Motor neuron (in vitro differentiated cells): ENCODE results near the gene XKR7. TPM values are rescaled to one million over a fixed set of nuclear protein-coding genes. Genes with fewer than 3 reads are reported as not detected.
"Not testable (repeated sequence)": the region's sequence is repeated elsewhere in the genome, so short reads cannot be mapped to it uniquely, and the experiment has no call there.

ENCODE experiments used
- ATAC-seq, 8 experiments: fragments of 200-7000 bp; cut with Tn5 transposase; replicated peaks in 6 of 8; 2 replicates each; pipeline ENCODE4 v1.8.0; 2021; ENCODE audit warnings: mild to moderate bottlenecking in 8 of 8, moderate library complexity in 8 of 8
- H3K27ac ChIP-seq, 2 donors: fragments of 250-450 bp; sonication (Bioruptor Pico); 2 replicates each; pipeline ENCODE4 v1.9.0; 2021; ENCODE audit warnings: antibody characterized with exemption in 2 of 2, mild to moderate bottlenecking in 2 of 2, moderate library complexity in 1 of 2
- H3K4me1 ChIP-seq, 2 donors: fragments of 250-450 bp; sonication (Bioruptor Pico); replicated peaks in 1 of 2; 2 replicates each; pipeline ENCODE4 v1.6.1; 2021; ENCODE audit warnings: antibody characterized with exemption in 2 of 2, mild to moderate bottlenecking in 2 of 2, moderate library complexity in 1 of 2
- H3K4me3 ChIP-seq, 5 donors: fragments of 250-450 bp; sonication (Bioruptor Pico); 2 replicates each; pipeline ENCODE4 v1.9.0; 2021; ENCODE audit warnings: antibody characterized with exemption in 5 of 5, mild to moderate bottlenecking in 5 of 5, moderate library complexity in 4 of 5
- WGBS, 10 experiments: fragments of 450-650 bp; shearing (Covaris generic); methylation state at CpG; one replicate each; pipeline ENCODE4 v1.0.0; 2022; 5-methylcytosine and 5-hydroxymethylcytosine counted together
- in situ Hi-C, 9 experiments: fragments of 400-800 bp; cut with MboI; loops; one replicate each; pipeline ENCODE4 v1.15.0; 2021; ENCODE audit warnings: low sequenced_read_pairs in 9 of 9, low pct_unique_long_range_greater_than_20kb in 2 of 9; ENCODE audit not compliant: unreplicated experiment in 9 of 9
- total RNA-seq, 8 experiments: library from RNA; unstranded; fragments of 300-600 nt; gene quantifications; 2 replicates each; pipeline versions ENCODE4 v1.2.3 to v1.2.4, GENCODE V29; 2022

XKR7 gene
- total RNA-seq, 8 experiments from 2014 or later, result 0.13 to 35.6 (median 9.1) TPM

DNA sequence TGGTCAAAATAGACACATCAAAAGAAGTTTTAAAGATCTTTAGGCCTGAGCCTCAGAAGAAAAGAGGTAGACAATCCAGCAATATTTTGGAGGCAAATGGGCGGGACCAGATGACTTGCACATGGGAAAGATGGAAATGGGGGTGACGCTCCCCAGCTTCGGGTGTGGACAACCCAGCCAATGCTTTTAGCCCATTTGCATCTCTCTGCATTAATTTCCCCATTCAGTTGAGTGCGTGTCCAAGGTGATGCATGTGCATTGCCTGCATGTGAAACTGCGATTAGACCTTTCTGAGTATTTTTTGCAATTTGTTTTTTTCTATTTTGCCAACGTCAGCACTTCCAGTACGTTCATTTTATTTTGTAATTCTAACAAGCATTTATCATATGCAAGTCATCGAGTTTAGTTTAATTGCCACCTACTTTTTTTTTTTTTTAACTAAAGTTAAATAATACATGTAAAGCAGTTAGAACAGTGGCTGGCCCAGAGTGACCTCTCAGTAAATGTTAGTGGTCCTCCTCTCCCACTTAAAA lies 40.3 kb upstream of the XKR7 start:
- in situ Hi-C loops, result no loop called here
- no peak overlapping the region for H3K4me3 ChIP-seq
- ATAC-seq, result peak in 3 of 8 experiments; percentile 77 to 88 (median 78)
- no peak overlapping the region for H3K27ac ChIP-seq
- 0 to 90% (median 74%) methylated on average over 6 to 8 of the region's 8 CpGs for WGBS, 10 experiments
- no peaks in the 10 kb centered on the region for H3K4me1 ChIP-seq

DNA sequence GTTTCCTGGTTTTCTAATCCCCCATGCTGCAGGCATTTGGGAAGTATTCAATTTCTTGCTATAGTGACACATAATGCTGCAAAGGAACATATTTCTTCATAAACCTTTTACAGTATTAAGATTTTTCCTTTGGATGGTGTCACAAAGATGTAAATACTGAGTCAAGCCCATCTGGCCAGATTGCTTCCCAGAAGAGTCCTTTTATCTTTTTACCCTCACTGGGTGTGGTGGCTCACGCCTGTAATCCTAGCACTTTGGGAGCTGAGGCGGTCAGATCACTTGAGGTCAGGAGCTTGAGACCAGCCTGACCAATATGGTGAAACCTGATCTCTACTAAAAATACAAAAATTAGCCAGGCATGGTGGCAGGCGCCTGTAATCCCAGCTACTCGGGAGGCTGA lies 38.3 kb upstream of the XKR7 start:
- H3K4me1 ChIP-seq, H3K27ac ChIP-seq, H3K4me3 ChIP-seq, in situ Hi-C loops: not testable (repeated sequence)
- ATAC-seq, result peak in 3 of 8 experiments; percentile 69 to 79 (median 76)
- WGBS, 10 experiments, result 20 to 93% (median 80%) methylated on average over 1 to 3 of the region's 4 CpGs; no CpG with 5 or more reads in 5 of the 10 experiments

DNA sequence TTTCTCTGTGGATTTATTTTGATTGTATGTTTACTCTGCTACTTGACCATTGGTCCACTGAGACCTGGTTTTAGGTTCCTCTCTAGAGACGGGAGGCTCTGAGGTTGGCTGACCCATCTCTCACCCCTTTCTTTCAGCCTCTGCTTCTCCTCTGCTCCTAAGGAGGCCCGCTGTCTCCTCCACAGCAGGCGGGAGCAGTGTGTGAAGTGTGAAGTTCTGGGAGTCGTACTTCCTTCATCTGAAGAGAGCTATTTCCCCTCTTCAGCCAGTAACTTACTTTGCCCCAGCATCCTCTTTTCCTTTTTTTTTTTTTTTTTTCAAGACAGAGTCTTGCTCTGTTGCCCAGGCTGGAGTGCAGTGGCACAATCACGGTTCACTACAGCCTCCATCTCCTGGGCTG lies 37.2 kb upstream of the XKR7 start:
- H3K27ac ChIP-seq, result no peak overlapping the region
- H3K4me1 ChIP-seq, result no peaks in the 10 kb centered on the region
- 10 to 79% (median 57%) methylated on average over 1 to 5 of the region's 5 CpGs for WGBS, 10 experiments
- no peak overlapping the region for H3K4me3 ChIP-seq
- no peak for ATAC-seq
- in situ Hi-C loops, result no loop called here

DNA sequence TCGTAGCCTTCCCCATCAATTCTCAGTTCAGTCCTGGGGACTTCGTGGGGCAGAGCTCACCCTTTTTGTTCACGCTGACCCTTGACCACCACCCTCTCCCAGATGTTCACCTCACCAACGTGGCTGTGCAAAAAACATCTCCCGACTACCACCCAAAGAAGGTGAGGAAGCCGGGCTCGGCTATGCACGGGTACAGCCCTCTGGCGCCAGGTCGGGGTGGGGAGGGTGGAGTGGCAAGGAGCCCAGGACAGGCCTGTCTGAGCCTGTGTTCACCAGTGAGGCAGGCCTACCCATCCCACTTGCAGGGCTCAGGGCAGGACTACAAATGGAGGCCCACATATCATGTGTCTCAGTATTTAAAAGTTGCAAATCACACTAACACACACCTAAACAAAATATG lies 34.3 kb upstream of the XKR7 start:
- in situ Hi-C loops, result no loop called here
- ATAC-seq, result no peak
- Histone ChIP-seq H3K27ac (no peak overlapping the region), H3K4me3 (no peak overlapping the region), H3K4me1 (no peaks in the 10 kb centered on the region)
- WGBS, 10 experiments, result 38 to 100% (median 85%) methylated on average over 1 to 8 of the region's 10 CpGs; no CpG with 5 or more reads in 2 of the 10 experiments

DNA sequence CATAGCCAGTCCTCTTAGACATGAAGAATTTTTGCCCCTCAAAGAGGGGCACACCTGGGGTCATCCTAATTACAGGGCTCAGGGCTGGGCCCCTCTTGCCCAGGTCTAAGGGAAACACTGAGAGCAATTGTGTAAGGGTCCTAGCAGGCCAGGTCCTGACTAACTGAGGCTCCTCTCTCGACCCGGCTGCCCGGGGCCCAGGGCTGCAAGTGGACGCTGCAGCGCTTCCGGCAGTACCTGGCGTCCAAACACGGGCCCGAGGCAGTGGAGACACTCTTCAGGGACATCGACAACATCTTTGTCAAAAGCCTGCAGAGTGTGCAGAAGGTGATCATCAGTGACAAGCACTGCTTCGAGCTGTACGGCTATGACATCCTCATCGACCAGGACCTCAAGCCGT lies 33.5 kb upstream of the XKR7 start:
- in situ Hi-C loops, result no loop called here
- no peak for ATAC-seq

DNA sequence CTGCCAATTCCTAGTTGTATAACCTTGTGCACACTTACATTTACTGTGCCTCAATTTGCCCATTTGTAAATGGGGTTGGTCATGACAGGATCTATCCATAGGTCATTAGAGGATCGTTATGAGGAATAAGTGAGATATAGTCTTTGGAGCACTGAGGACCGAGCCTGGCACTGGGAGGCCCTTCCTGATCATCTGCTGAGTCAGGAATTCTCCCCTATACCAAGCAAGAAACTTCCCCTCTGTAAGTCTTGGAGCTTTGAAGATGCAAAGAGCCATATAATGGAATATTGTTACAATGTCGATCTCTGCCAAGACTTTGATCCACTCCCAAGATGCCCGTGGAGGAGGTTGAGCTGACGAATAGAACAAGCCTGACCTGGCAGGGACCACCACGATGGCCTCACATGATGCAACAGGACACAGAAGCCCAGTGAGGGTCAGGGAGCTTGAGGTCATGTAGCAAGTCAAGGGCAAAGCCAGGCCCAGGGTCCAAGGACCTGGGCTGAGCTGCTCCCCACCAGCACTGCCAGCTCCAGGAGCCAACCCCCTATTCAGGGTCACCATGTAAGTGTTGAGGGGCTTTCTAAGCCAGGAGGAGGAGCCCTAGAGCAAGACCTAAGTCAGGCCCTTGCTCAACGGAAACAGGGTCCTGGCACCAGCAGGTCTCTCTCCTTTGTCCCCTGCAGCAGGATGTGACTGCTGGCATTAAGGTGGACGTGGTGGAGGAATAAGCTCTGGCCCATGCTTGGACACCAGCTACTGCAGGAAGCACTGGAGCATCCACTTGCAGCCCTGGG lies 32.8 kb upstream of the XKR7 start:
- Histone ChIP-seq H3K4me1 (no peaks in the 10 kb centered on the region), H3K4me3 (no peak overlapping the region), H3K27ac (no peak overlapping the region)
- in situ Hi-C loops, result no loop called here
- no peak for ATAC-seq
- WGBS, 10 experiments, result 0 to 95% (median 67%) methylated on average over 1 to 6 of the region's 8 CpGs; no CpG with 5 or more reads in 1 of the 10 experiments

More for the DNA sequence above, 33.5 kb upstream of the XKR7 start:
- Histone ChIP-seq H3K4me1 (no peaks in the 10 kb centered on the region), H3K27ac (no peak overlapping the region), H3K4me3 (no peak overlapping the region)
- WGBS, 10 experiments, result 20 to 92% (median 80%) methylated on average over 1 to 14 of the region's 14 CpGs; no CpG with 5 or more reads in 5 of the 10 experiments

DNA sequence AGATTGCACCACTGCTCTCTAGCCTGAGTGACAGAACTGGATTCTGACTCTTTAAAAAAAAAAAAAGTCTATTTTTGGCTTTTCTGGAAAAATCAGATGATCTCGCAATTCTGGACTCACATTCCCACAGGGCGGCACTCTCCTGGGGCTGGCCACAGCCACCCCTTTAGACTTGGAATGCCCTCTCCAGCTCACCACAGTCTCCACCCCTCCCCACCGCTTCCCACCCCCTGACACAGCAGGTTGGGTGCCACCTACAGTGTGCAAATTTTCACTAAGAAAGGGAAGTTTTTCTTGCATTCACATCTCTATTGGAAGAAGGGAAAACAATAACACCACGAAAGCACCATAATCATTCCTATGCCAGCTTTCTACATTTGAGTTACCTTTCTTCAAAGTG lies 31.5 kb upstream of the XKR7 start:
- no peak overlapping the region for H3K4me3 ChIP-seq
- in situ Hi-C loops, result no loop called here
- WGBS, 10 experiments, result 0 to 100% (median 74%) methylated on average over 1 to 3 of the region's 4 CpGs; no CpG with 5 or more reads in 5 of the 10 experiments
- H3K4me1 ChIP-seq, result no peaks in the 10 kb centered on the region
- no peak overlapping the region for H3K27ac ChIP-seq
- ATAC-seq, result peak in 2 of 8 experiments; percentile 54 to 79

DNA sequence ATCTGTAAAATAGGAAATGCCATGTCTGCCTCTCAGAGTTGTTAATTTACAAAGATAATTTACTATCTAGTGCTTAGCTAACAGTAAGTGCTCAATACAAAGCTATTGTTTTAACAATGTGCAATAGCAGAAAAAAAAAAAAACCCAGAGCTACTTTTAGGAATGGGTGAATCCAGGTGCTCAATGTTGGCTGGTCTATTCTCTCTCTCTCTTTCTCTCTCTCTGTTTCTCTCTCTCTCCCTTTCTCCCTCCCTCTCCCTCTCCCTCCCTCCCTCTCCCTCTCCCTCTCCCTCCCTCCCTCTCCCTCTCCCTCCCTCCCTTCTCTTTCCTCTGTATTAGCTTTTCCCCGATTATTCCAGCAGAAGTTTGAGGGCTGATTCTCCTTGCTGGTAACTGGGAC lies 30.1 kb upstream of the XKR7 start:
- H3K4me1 ChIP-seq, result no peaks in the 10 kb centered on the region
- no CpG with 5 or more reads among the region's 1 CpG for WGBS, 10 experiments
- in situ Hi-C loops, result no loop called here
- no peak overlapping the region for H3K4me3 ChIP-seq
- ATAC-seq, result no peak
- H3K27ac ChIP-seq, result no peak overlapping the region

DNA sequence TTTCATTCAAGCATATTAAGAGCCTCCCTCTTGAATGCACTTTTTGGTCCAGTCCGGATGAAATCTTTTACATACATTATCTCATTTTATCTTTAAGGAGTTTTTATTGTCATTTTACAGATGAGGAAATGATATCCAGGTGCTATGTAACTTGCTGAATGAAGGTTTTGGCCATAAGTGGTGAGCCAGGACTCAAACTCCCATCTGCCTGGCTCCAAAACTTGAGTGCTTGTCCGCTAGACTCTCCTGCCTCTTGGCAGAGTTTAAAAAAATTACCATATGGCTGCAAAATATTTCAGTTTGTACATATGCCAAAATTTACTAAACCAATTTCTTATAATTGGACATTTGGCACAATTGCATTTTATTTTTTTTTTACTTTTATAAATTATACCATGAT lies 28.3 kb upstream of the XKR7 start:
- H3K27ac ChIP-seq, result no peak overlapping the region
- peak in 2 of 8 experiments; percentile 8 to 14 for ATAC-seq
- in situ Hi-C loops, result no loop called here
- H3K4me3 ChIP-seq, result no peak overlapping the region
- H3K4me1 ChIP-seq, result no peaks in the 10 kb centered on the region
- 20 to 100% (median 88%) methylated on average over 1 to 2 of the region's 2 CpGs; no CpG with 5 or more reads in 1 of the 10 experiments for WGBS, 10 experiments

DNA sequence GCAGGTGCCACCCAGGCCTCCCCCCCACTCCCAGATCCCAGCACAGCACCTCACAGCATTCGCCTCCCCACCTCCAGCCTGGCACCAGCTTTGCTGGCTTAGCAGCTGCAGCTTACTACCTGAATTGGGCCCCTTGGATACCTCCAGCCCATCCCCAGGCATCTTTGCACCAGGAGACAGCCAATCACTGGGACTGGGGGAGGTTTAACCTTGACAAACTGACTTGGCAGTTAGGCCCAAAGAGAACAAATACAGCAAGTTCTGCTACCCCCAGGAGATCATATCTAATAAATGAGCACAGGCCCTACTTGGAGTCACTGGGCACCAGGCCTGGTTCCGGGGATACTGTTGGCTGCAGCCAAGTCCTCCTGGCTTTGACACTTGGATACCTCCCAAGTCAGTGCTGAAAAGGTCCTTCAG lies 24.9 kb upstream of the XKR7 start:
- Histone ChIP-seq H3K27ac (no peak overlapping the region), H3K4me1 (no peaks in the 10 kb centered on the region), H3K4me3 (no peak overlapping the region)
- 60 to 100% (median 83%) methylated on average over 1 of the region's 2 CpGs; no CpG with 5 or more reads in 5 of the 10 experiments for WGBS, 10 experiments
- ATAC-seq, result peak in 1 of 8 experiments; percentile 68
- in situ Hi-C loops, result no loop called here

DNA sequence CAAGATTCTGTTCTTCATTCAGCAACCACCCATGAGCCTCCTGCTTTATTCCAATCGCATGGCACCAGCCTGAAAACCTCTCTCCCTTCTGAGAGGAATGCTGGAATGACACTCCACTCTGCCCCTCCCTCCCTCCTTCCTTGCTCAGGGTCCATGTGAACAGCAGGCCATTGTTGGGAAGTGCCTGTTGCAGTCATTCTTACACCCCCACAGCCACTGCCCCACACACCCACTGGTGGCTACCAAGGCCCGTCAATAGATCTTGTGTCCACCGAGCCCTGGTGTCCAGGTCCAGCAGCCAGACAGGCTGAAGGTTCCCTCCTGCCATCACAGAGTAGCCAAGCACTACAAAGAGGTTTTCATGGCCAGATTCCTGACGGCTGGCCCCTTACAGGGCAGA lies 22.6 kb upstream of the XKR7 start:
- Histone ChIP-seq H3K4me3 (no peak overlapping the region), H3K27ac (no peak overlapping the region), H3K4me1 (peaks cover 0 to under 1% of the 10 kb centered on the region in 2 donors)
- in situ Hi-C loops, result no loop called here
- ATAC-seq, result peak in 1 of 8 experiments; percentile 6
- WGBS, 10 experiments, result 70 to 100% (median 92%) methylated on average over 1 to 3 of the region's 4 CpGs; no CpG with 5 or more reads in 6 of the 10 experiments

DNA sequence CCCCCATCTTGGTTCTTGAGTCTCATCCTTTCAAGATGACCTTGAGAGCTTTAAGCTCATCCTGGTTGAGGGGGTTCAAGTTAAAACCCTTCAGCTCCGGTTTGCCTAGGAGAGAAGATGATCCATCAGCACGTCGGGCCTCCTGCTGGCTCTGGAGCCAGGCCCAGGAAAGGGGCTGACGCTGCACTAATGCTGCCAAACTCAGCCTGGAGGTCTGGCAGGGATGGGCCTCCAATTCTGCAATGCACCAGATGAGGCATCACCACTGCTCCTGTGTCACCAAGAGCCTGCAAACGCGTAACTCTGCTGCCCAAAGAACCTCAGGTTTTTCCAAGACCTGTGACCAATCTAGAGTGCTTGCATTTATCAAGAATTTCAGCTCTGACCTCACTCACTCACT lies 22.2 kb upstream of the XKR7 start:
- Histone ChIP-seq H3K4me3 (no peak overlapping the region), H3K4me1 (peaks cover 4 to 5% of the 10 kb centered on the region in 2 donors), H3K27ac (no peak overlapping the region)
- ATAC-seq, result peak in 2 of 8 experiments; percentile 17 to 52
- WGBS, 10 experiments, result 40 to 81% (median 70%) methylated on average over 1 to 5 of the region's 6 CpGs; no CpG with 5 or more reads in 5 of the 10 experiments
- in situ Hi-C loops, result no loop called here

DNA sequence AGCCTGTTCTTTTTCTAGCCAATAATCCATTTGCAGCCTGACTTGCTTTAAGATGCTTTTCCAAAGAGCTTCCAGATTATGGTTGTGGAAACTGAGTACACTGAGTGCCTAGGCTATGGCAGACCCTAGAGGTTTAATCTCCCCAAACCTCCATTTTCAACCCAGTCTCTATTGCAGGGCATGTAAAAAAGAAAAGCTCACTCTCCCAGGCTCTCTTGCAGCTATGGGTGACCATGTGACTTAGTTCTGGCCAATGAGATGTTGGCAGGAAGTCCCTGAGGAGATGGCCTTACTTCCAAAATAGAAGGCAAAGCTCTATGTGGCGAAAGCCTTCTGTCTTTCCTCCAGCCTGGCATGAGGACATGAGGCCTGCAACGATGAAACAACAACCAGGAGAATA lies 19.9 kb upstream of the XKR7 start:
- Histone ChIP-seq H3K27ac (no peak overlapping the region), H3K4me3 (no peak overlapping the region), H3K4me1 (peaks cover 7 to 8% of the 10 kb centered on the region in 2 donors)
- no peak for ATAC-seq
- 86 to 100% (median 100%) methylated on average over 1 to 2 of the region's 2 CpGs; no CpG with 5 or more reads in 5 of the 10 experiments for WGBS, 10 experiments
- in situ Hi-C loops, result no loop called here
